HepG2 (cell line): ENCODE measurements around the gene SOCS3. TPM values are rescaled to one million over a fixed set of nuclear protein-coding genes. Genes with fewer than 3 reads are reported as not detected.

Experiments
- ATAC-seq: fragments of 200-7000 bp; cut with Tn5 transposase; 3 replicates; pipeline ENCODE4 v1.9.1; 2020; ENCODE audit warnings: mild to moderate bottlenecking, moderate library complexity
- BruUV-seq: library from RNA; stranded (reverse); fragments of 400-500 nt; replicated peaks from 2 replicates; lab custom pipeline; 2021; lab: Mats Ljungman, UMichigan
- CTCF ChIA-PET: fragments of 300-600 bp; formaldehyde crosslinking; extraction: SDS; loops from one replicate; lab custom pipeline; 2021; ENCODE audit warnings: low total read pairs, inconsistent platforms, low intra/inter-chr PET ratio; lab: Yijun Ruan, JAX
- POLR2A ChIA-PET: fragments of 350-600 bp; sonication (Branson Sonifier 250); formaldehyde crosslinking; loops from one replicate; lab custom pipeline; 2020; ENCODE audit warnings: antibody characterized with exemption, inconsistent platforms; lab: Yijun Ruan, JAX
- DNase-seq: peaks from one replicate; pipeline ENCODE4 v3.0.0-alpha.2; 2015; ENCODE audit warnings: low spot score
- FAIRE-seq: peaks from 3 replicates; lab custom pipeline; 2011; peaks lifted over from hg19 to GRCh38; lab: Jason Lieb, UNC
- H2AFZ ChIP-seq: one replicate; pipeline ENCODE4 v1.6.1; 2011; ENCODE audit warnings: low read length, inconsistent platforms
- H3K27ac ChIP-seq: fragments of 300-600 bp; 3 replicates; pipeline ENCODE4 v1.8.0; 2011; ENCODE audit warnings: mixed run types, mild to moderate bottlenecking, mixed read lengths, low read length, inconsistent platforms; ENCODE audit not compliant: insufficient read depth; ENCODE audit errors: extremely low read length
- H3K27me3 ChIP-seq, 2 experiments: fragments of 200-600 bp in 1 of 2; 2 replicates in 1 of 2; 3 replicates in 1 of 2; pipeline versions ENCODE4 v1.6.0 to v1.8.0; 2011; ENCODE audit warnings: low read length in 2 of 2, mild to moderate bottlenecking in 2 of 2, moderate library complexity in 2 of 2, inconsistent platforms in 1 of 2; ENCODE audit not compliant: insufficient read depth in 2 of 2, control insufficient read depth in 1 of 2
- H3K36me3 ChIP-seq, 2 experiments: fragments of 200-600 bp in 1 of 2; replicated peaks in 1 of 2; 2 replicates in 1 of 2; 3 replicates in 1 of 2; pipeline versions ENCODE4 v1.5.1 to v1.8.0; 2011; ENCODE audit warnings: low read length in 2 of 2, inconsistent platforms in 1 of 2; ENCODE audit not compliant: insufficient read depth in 2 of 2, control insufficient read depth in 1 of 2
- H3K4me1 ChIP-seq: 2 replicates; pipeline ENCODE4 v1.5.1; 2012; ENCODE audit warnings: low read length, inconsistent platforms; ENCODE audit not compliant: insufficient read depth
- H3K4me2 ChIP-seq: 2 replicates; pipeline ENCODE4 v1.6.0; 2011; ENCODE audit warnings: low read depth, low read length, inconsistent platforms
- H3K4me3 ChIP-seq, 3 experiments: fragments of 200-600 bp in 1 of 3; sonication (generic), shearing (Covaris generic) in 1 of 3; replicated peaks in 1 of 3; 2 replicates each; pipeline ENCODE4 v1.5.1; 2011 to 2016; ENCODE audit warnings: low read length in 3 of 3, inconsistent platforms in 2 of 3, low read depth in 2 of 3, mild to moderate bottlenecking in 2 of 3, control low read depth in 1 of 3, mixed read lengths in 1 of 3; ENCODE audit not compliant: insufficient read depth in 1 of 3
- H3K79me2 ChIP-seq: one replicate; pipeline ENCODE4 v1.6.1; 2011; ENCODE audit warnings: low read length, inconsistent platforms; ENCODE audit not compliant: insufficient read depth
- H3K9ac ChIP-seq: 2 replicates; pipeline ENCODE4 v1.6.0; 2011; ENCODE audit warnings: mild to moderate bottlenecking, low read depth, low read length, inconsistent platforms; ENCODE audit not compliant: insufficient read depth
- H3K9me3 ChIP-seq: 2 replicates; pipeline ENCODE4 v1.5.1; 2012; ENCODE audit warnings: mild to moderate bottlenecking, low read length
- H4K20me1 ChIP-seq: 2 replicates; pipeline ENCODE4 v1.6.0; 2011; ENCODE audit warnings: inconsistent platforms, mild to moderate bottlenecking, low read length, moderate library complexity; ENCODE audit not compliant: insufficient read depth
- DRAP1 ChIP-seq: IDR thresholded peaks from 2 replicates; pipeline ENCODE4 v1.6.1; 2016; ENCODE audit warnings: missing genetic modification reagents, missing compliant biosample characterization
- ESRRA ChIP-seq: sonication (generic); formaldehyde crosslinking; IDR thresholded peaks from 2 replicates; pipeline ENCODE4 v1.5.1; 2020; ENCODE audit warnings: mild to moderate bottlenecking, low read depth, missing genetic modification reagents
- ZBTB39 ChIP-seq: sonication (generic); formaldehyde crosslinking; IDR thresholded peaks from 2 replicates; pipeline ENCODE4 v1.5.0; 2020; ENCODE audit warnings: missing genetic modification reagents
- ZBTB4 ChIP-seq: sonication (generic); formaldehyde crosslinking; IDR thresholded peaks from 2 replicates; pipeline ENCODE4 v1.4.0; 2020; ENCODE audit warnings: missing genetic modification reagents, mild to moderate bottlenecking, borderline replicate concordance
- ZBTB40 ChIP-seq, 2 experiments: fragments of 450-650 bp in 1 of 2; sonication (generic) in 1 of 2; formaldehyde crosslinking in 1 of 2; IDR thresholded peaks; 2 replicates each; pipeline versions ENCODE4 v1.6.1 to v1.8.0; 2016 to 2022; ENCODE audit warnings: antibody characterized with exemption in 1 of 2, mild to moderate bottlenecking in 1 of 2, missing genetic modification reagents in 1 of 2
- ZFAT ChIP-seq: sonication (generic); formaldehyde crosslinking; conservative IDR thresholded peaks from 2 replicates; pipeline ENCODE4 v1.8.1; 2023; ENCODE audit warnings: missing genetic modification reagents, inconsistent platforms
- WGBS: methylation state at CpG from one replicate; pipeline ENCODE4 v1.1.6; 2017; ENCODE audit warnings: low lambda C conversion rate; 5-methylcytosine and 5-hydroxymethylcytosine counted together
- in situ Hi-C: cut with HindIII; loops from 2 replicates; pipeline ENCODE4 v1.10.0; 2017; ENCODE audit warnings: low pct_unique_long_range_greater_than_20kb; ENCODE audit not compliant: extremely low pct_ligation_motif_present
- intact Hi-C: fragments of 100-400 bp; cut with micrococcal nuclease; formaldehyde crosslinking; loops from one replicate; pipeline ENCODE4 v1.10.0; 2022; ENCODE audit not compliant: unreplicated experiment
- polyA plus RNA-seq, 8 experiments: library from polyadenylated mRNA; depleted of rRNA in 3 of 8; stranded (reverse) in 7 of 8; unstranded in 1 of 8; fragments of >200 nt; fragmentation: Illumina TruSeq in 4 of 8; extraction: Trizol in 4 of 8; gene quantifications; 2 replicates each; pipeline versions ENCODE4 v1.2.1 to v1.2.3, GENCODE V29; 2011 to 2016; ENCODE audit warnings: low read depth in 4 of 8, missing spikeins in 1 of 8, mixed read lengths in 1 of 8; ENCODE audit not compliant: insufficient read depth in 1 of 8
- total RNA-seq, 5 experiments: library from RNA; depleted of rRNA; stranded (reverse); fragments of >200 nt; fragmentation: Illumina TruSeq; extraction: Trizol; gene quantifications; 2 replicates each; pipeline ENCODE4 v1.2.3, GENCODE V29; 2016; ENCODE audit warnings: low read depth in 1 of 5

The SOCS3 gene
- total and polyA plus RNA-seq, 2 of the 13 experiments (the other 11 are each of a cell fraction or from before 2014, with no cell fraction given), result 0.77 to 2.4 TPM

GRCh38 chr17:78366109-78366848 lies 6.4 kb upstream of the SOCS3 start:
- FAIRE-seq, result no peak
- 19% methylated on average over 15 of the region's 18 CpGs for WGBS
- H2AFZ ChIP-seq, result no peak overlapping the region
- no TSS peak for BruUV-seq
- H3K79me2 ChIP-seq, result no peaks in the 10 kb centered on the region
- CTCF ChIA-PET, result no interaction called here
- POLR2A ChIA-PET, result interaction anchor here (1.0 to 2.6 kb wide), 5 partner anchors 9 to 56 kb away, joined by 3 to 8 read pairs (median 3); no protein-coding TSS in a partner anchor
- H3K4me1 ChIP-seq, result peaks cover 32% of the 10 kb centered on the region
- peak; percentile 31 for ATAC-seq
- peak overlapping the region in 2 of 3 experiments; percentile 1 to 49; a peak in 1 of 6 replicates for H3K4me3 ChIP-seq
- intact Hi-C loops, result no loop called here
- no peak overlapping the region for H3K9ac ChIP-seq
- H3K9me3 ChIP-seq, result no peaks in the 10 kb centered on the region
- H3K27ac ChIP-seq, result no peak overlapping the region
- in situ Hi-C loops, result no loop called here
- no peaks in the 10 kb centered on the region for H3K36me3 ChIP-seq
- H3K27me3 ChIP-seq, result peaks cover 20 to 82% of the 10 kb centered on the region in 2 experiments
- H3K4me2 ChIP-seq, result peak overlapping the region; percentile 61
- H4K20me1 ChIP-seq, result no peaks in the 10 kb centered on the region; the same call in 1 of the 2 replicates
- no peak for DNase-seq
- 0 out of 2 replicates have a peak, but pooled peaks have one; percentile 44 for TF ChIP-seq ZBTB39 (CRISPR knock-in tag)
- TF ChIP-seq DRAP1 (CRISPR knock-in tag), result no peak
- TF ChIP-seq ZBTB4 (CRISPR knock-in tag), result 0 out of 2 replicates have a peak, but pooled peaks have one; percentile 22
- no peak for TF ChIP-seq ZFAT (CRISPR knock-in tag)
- TF ChIP-seq ZBTB40 (IDR thresholded peaks at IDR 0.05), result no peak
- TF ChIP-seq ZBTB40 (CRISPR knock-in tag; IDR thresholded peaks at IDR 0.05), result 0 out of 2 replicates have a peak, but pooled peaks have one; percentile 26
- TF ChIP-seq ESRRA, result no peak
